CD4-positive, alpha-beta T cell treated with Interferon gamma for 1 hour (primary cell): Measurements from ENCODE around the gene RTN4.
"Not testable (repeated sequence)": the region's sequence is repeated elsewhere in the genome, so short reads cannot be mapped to it uniquely, and the experiment has no call there.

Experiments
- DNase-seq: peaks from one replicate; pipeline ENCODE4 v3.0.0-alpha.2; 2020

The RTN4 gene

GRCh38 chr2:55073000-55073983 lies 23.0 kb upstream of the RTN4 start:
- no peak for DNase-seq

DNA sequence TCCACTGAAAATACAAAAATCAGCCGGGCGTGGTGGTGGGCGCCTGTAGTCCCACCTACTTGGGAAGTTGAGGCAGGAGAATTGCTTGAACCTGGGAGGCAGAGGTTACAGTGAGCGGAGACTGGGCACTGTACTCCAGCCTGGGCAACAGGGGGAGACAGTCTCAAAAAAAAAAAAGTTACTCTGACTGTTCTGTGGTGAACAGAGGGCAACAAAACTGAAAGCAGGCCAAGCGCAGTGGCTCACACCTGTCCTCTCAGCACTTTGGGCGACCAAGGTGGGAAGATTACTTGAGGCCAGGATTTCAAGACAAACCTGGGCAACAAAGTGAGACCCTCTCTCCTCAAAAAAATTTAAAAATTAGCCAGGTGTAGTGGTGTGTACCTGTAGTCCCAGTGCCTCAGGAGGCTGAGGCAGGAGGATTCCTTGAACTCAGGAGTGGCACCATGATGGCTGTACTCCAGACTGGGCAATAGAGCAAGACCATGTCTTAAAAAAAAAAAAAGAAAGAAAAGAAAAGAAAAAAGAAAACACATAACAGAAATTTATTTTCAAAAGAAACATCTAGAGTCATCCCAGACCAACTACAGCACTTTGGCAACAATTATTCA lies 13.6 kb upstream of the RTN4 start:
- no peak for DNase-seq

DNA sequence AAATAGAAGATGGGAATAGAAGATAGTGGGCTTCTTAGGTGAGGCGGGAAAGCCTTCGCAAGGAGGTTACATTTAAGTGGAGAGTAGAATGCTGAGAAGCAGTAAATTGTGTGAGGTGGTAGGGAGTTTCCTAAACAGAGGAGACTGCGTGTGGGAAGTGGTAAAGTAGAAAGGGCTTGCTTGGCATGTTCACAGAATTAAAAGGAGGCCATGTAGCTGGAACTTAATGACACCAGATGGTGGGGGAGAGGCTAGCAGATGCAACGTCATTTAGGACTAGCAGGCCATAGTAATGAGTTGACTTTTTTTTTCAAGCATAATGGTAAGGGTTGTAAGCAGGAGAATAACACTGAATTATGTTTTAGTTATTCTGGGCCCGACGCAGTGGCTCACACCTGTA lies 13.0 kb upstream of the RTN4 start:
- no peak for DNase-seq

- DNase-seq, result no peak
Measured at GRCh38 chr2:55062754-55063153, 12.5 kb upstream of the RTN4 start.

DNA sequence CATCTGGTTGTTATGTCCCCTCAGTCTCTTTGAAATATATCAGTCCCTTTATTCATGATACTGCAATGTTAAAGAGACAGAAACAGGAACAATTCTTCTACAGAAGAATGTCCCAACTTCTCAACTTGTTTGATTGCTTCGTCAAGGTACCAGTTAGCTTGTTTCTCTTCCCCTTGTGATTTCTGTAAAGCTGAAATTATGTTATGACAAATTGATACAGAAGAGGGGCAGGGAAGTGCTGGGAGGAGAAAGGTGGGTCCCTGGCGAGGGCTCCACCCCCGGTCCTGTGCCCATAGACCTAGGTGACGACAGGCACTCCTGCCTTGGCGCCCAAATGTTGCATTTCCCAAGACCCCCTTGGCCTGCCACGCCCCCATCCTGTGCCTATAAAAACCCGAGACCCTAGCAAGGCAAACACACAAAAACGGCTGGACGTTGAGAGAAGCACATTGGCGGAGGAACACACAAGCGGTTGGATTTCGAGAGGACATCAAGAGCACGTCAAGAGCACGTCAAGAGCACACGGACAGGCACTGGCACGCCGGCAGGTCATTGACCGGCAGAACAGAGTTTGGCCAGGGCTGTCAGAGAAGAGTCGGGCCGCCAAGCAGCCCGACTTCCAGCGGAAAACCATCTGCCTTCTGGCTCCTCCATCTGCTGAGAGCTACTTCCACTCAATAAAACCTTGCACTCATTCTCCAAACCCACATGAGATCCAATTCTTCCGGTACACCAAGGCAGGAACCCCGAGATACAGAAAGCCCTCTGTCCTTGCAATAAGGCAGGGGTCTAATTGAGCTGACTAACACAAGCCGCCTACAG lies 11.5 kb upstream of the RTN4 start:
- no peak for DNase-seq

DNA sequence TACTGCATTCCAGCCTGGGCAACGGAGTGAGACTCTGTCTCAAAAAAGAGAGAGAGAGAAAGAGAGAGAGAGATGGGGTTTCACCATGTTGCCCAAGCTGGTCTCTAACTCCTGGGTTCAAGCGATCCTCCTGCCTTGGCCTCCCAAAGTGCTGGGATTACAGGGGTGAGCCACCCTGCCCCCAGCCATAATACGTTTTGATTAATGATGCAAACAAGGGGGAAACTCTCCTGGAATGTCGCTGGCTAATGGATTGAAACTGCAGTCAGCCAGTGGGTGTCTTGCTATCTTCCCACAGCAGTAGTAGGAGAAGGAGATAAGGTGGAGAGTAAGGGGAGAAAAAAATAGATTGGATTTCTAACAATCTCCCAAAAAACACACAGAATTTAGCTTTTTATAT lies 9.5 kb upstream of the RTN4 start:
- no peak for DNase-seq

DNA sequence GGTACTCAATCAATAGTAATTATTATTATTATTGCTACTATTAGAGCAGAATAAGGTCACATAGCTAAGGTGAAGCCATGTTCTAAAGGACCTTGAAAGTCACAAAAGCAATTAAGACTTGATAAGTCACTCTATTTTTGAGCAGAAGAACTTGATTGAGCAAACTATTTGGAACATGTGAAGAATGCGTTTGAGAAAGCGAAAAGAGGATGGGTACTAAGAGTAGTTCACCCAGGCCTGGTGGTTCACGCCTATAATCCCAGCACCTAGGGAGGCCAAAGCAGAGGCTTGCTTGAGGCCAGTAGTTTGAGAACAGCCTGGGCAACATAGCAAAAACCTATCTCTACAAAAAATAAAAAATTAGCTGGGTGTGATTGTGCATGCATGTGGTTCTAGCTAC lies 7.2 kb upstream of the RTN4 start:
- DNase-seq, result no peak

DNA sequence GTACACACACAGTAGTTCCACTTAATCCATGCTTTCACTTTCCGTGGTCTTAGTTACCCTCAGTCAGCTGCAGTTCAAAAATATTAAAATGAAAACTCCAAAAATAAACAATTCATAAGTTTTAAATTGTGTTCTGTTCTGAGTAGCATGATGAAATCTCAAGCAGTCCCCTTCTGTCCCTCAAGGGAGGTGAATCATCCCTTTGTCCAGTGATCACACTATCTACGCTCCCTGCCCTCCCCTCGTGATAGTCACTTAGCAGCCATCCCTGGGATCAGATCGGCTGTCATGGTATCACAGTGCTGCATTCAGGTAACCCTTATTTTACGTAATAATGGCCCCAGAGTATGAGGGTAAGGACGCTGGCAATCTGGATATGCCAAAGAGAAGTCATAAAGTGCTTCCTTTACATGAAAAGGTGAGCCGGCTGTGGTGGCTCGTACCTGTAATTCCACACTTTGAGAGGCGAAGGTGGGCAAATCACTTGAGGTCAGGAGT lies 5.8 kb upstream of the RTN4 start:
- DNase-seq, result no peak

- no peak for DNase-seq
Measured at GRCh38 chr2:55054106-55054875, 4.0 kb upstream of the RTN4 start.

DNA sequence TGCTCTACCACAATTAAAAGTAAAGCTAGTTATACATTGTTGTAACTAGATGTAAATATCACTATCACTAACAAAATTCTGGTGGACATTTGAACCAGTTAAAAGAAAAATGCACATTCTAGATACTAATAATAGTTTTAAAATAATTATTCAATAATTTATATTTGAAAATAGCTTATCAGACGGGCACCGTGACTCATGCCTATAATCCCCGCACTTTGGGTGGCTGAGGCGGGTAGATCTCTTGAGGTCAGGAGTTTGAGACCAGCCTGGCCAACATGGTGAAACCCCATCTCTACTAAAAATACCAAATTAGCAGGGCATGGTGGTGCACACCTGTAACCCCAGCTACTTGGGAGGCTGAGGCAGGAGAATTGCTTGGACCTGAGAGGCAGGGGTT lies 3.0 kb upstream of the RTN4 start:
- DNase-seq, result not testable (repeated sequence)

- DNase-seq, result no peak
Measured at GRCh38 chr2:55052129-55053061, 2.1 kb upstream of the RTN4 start.

GRCh38 chr2:55051026-55051866 lies 995 bp upstream of the RTN4 start:
- peak; percentile 45 for DNase-seq

DNA sequence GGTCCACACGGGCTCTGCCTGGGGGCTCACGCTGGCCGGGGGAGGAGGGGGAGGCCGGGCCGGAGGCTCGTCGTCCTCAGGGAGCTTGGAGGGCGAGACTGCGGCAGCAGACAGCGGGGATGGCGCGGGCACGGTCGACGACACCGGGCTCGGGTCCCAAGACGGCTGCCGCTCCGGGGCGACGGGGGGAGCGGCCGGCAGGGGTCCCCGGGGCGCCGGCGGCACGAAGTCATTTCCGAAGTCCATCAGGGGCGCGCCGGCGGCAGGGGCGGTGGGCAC lies 491 bp downstream of the RTN4 start:
- DNase-seq, result no peak

- DNase-seq, result peak; percentile 62
Measured at GRCh38 chr2:55049043-55049820, 1.0 kb downstream of the RTN4 start.

DNA sequence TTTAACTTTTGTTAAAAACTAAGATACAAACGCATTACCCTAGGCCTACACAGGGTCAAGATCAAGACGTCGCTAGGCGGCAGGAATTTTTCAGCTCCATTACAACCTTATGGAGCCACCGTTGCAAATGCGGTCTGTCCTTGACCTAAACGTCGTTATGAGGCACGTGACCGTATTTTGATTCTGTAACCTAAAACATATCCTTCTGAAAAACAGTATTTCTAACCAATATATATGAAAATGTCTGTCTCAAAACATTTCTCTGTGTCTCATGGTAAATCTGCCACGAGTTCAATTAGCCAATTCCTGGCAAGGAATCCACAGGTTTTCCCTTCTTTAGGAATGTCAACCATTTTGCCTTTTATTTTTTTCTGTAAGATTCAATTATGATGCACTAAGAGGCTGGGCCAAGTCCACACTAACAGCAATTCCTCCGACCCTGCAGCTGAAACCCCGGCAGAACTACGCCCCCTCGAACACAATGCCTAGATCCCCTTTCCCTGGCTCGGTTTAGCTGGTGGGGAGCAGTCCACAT lies 1.7 kb downstream of the RTN4 start:
- no peak for DNase-seq

- DNase-seq, result no peak
Measured at GRCh38 chr2:55047677-55048299, 2.5 kb downstream of the RTN4 start.

DNA sequence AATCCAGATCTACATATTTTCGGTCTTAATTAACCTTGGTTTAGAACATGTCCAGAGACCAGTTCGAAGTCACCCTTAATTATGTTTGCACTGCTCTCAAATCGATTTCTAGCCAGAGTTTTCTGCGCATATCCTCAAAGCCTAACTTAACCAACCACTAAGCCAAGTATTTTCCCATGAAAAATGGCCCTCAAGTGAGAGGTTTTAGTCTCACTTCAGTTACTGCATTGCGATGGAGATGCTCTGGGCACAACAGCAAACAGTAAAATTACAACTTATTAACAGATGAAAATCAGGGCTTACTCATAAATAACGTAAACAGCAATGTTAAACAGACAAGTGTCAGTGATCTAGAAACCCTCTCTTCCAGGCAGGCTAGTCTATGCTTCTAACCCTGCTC lies 4.5 kb downstream of the RTN4 start:
- DNase-seq, result no peak

GRCh38 chr2:55043841-55044240 lies 6.4 kb downstream of the RTN4 start:
- no peak for DNase-seq

DNA sequence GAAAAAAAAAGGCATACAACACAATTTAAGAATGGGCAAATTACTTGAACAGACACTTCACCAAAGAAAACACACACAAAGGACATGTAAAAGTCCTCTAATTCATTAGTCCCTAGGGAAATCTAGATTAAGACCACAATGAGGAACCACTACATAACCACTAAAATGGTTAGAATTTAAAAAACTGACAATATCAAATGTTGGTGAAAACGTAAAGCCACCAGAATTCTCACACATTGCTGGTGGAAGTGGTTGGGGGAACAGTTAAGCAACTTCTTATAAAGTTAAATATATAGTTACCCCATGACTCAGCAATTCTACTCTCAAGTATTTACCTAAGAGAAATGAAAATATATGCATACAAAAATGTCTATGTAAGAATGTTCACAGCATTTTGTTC lies 11.8 kb downstream of the RTN4 start:
- DNase-seq, result no peak
